HG03457 (cell line): ENCODE measurements around the gene TNS3.

ENCODE experiments used
- ATAC-seq: cut with Tn5 transposase; IDR thresholded peaks from one replicate; pipeline ENCODE4 v1.9.1; 2021; ENCODE audit warnings: moderate number of reproducible peaks; ENCODE audit not compliant: unreplicated experiment

The TNS3 gene

GRCh38 chr7:47376991-47377616, 204.8 kb downstream of the TNS3 start:
- ATAC-seq = no peak

GRCh38 chr7:47375121-47375938, 206.6 kb downstream of the TNS3 start:
- ATAC-seq = no peak

GRCh38 chr7:47374538-47374937, 207.4 kb downstream of the TNS3 start:
- no peak for ATAC-seq

- ATAC-seq = no peak
Observed at GRCh38 chr7:47373871-47374451, 207.9 kb downstream of the TNS3 start.

- ATAC-seq = no peak
Observed at GRCh38 chr7:47371733-47372368, 210.1 kb downstream of the TNS3 start.

GRCh38 chr7:47371317-47371716, 210.6 kb downstream of the TNS3 start:
- no peak for ATAC-seq

GRCh38 chr7:47370461-47371042, 211.4 kb downstream of the TNS3 start:
- ATAC-seq = no peak

GRCh38 chr7:47369736-47370135, 212.2 kb downstream of the TNS3 start:
- ATAC-seq = no peak

- ATAC-seq = no peak
Observed at GRCh38 chr7:47368190-47368812, 213.6 kb downstream of the TNS3 start.

GRCh38 chr7:47367369-47367768, 214.5 kb downstream of the TNS3 start:
- ATAC-seq = no peak

GRCh38 chr7:47366960-47367359, 215.0 kb downstream of the TNS3 start:
- ATAC-seq = no peak

- ATAC-seq = no peak
Observed at GRCh38 chr7:47366211-47366610, 215.7 kb downstream of the TNS3 start.

- no peak for ATAC-seq
Observed at GRCh38 chr7:47362984-47363383, 218.9 kb downstream of the TNS3 start.

GRCh38 chr7:47361746-47362215, 220.1 kb downstream of the TNS3 start:
- ATAC-seq = no peak

GRCh38 chr7:47361236-47361635, 220.7 kb downstream of the TNS3 start:
- no peak for ATAC-seq

GRCh38 chr7:47360301-47360900, 221.5 kb downstream of the TNS3 start:
- ATAC-seq = no peak

GRCh38 chr7:47358944-47359588, 222.8 kb downstream of the TNS3 start:
- no peak for ATAC-seq

GRCh38 chr7:47358357-47358756, 223.6 kb downstream of the TNS3 start:
- no peak for ATAC-seq

- no peak for ATAC-seq
Observed at GRCh38 chr7:47357863-47358262, 224.0 kb downstream of the TNS3 start.

GRCh38 chr7:47357361-47357760, 224.6 kb downstream of the TNS3 start:
- ATAC-seq = no peak
